Measurements from ENCODE around the gene DUS1L. TPM values are rescaled to one million over a fixed set of nuclear protein-coding genes. Genes with fewer than 3 reads are reported as not detected.

DUS1L gene
- total RNA-seq, 2 experiments from 2014 or later = 113 to 127 TPM

DNA sequence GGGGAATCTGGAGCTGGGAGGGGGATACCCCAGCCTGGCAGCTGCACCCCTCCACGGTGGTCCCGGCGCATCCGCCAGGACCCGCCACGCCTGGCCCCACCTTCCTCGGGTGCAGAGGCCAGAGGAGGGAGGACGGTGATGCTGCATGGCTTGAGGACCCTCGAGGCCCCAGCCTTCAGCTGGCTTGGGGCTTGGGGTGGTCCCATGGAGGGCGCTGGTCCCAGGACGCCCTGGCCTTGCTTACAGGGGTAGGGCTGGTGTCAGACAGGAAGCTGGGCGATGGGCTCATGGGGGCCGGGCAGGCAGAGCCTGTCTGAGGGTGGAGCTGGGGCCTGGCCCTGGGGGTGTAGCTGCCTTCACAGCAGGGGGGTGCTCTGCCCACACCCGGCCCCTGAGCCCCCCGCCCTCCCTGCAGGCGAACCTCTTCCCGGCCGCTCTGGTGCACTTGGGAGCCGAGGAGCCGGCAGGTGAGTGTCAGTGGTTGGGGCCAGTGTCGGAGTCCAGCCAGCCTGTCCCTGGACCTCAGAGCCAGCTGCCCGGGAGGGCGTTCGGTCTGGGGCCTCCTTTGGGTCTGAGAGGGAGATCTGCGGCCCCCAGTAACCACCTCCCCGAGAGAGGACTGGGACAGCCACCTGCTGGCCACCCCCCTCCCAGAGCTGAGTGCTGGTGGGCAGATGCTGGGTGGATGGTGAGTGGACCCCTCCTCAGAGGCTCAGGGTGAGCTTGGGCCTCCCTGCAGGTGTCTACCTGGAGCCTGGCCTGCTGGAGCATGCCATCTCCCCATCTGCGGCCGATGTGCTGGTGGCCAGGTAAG is 49.3 kb downstream of the DUS1L start:
- H3K4me1 Mint-ChIP-seq = peaks cover 18% of the 10 kb centered on the region
- no peak for DNase-seq
- POLR2A ChIA-PET = no interaction called here
- H3K27me3 Mint-ChIP-seq = no peaks in the 10 kb centered on the region
- H3K4me3 Mint-ChIP-seq = no peak overlapping the region
- H3K36me3 Mint-ChIP-seq (ENCODE audit: low read depth) = no peaks in the 10 kb centered on the region
- CTCF ChIA-PET = interaction anchor here (0.8 to 1.7 kb wide), 3 partner anchors 14 to 57 kb away, joined by 3 to 5 read pairs (median 4); partner anchors contain the start of gene DCXR
- H3K9me3 Mint-ChIP-seq = no peaks in the 10 kb centered on the region
- H3K27ac Mint-ChIP-seq = no peak overlapping the region

GRCh38 chr17:82015311-82015971 is 50.2 kb downstream of the DUS1L start:
- no peak for DNase-seq
- no peaks in the 10 kb centered on the region for H3K9me3 Mint-ChIP-seq
- no peaks in the 10 kb centered on the region for H3K36me3 Mint-ChIP-seq (ENCODE audit: low read depth)
- no peaks in the 10 kb centered on the region for H3K27me3 Mint-ChIP-seq
- CTCF ChIA-PET = interaction anchor here (0.8 to 1.2 kb wide), 2 partner anchors 22 to 56 kb away, joined by 3 to 4 read pairs; partner anchors contain the start of gene DCXR
- H3K4me1 Mint-ChIP-seq = peaks cover 11% of the 10 kb centered on the region
- H3K4me3 Mint-ChIP-seq = no peak overlapping the region
- POLR2A ChIA-PET = no interaction called here
- H3K27ac Mint-ChIP-seq = no peak overlapping the region

DNA sequence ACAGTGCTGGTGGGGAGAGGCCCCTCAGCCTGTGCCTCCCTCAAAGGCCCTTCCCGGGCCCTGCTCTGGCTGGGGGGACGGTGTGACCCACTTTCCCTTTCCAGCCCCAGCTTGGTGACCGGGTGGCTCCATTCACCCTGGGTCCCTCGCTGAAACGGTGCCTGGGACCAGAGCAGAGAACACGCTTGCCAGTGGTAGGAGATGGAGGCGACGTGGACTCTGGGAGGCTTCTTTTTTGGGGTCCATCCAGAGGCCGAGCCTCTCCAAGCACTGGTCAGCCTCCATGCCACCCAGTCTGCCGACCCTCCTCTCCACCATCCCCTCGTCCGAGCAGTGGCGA is 50.7 kb downstream of the DUS1L start:
- Mint-ChIP-seq H3K27me3 (no peaks in the 10 kb centered on the region), H3K36me3 (ENCODE audit: low read depth) (no peaks in the 10 kb centered on the region), H3K27ac (no peak overlapping the region), H3K4me3 (no peak overlapping the region), H3K9me3 (no peaks in the 10 kb centered on the region), H3K4me1 (peaks cover 7% of the 10 kb centered on the region)
- no peak for DNase-seq
- POLR2A ChIA-PET = no interaction called here
- CTCF ChIA-PET = interaction anchor here (1.0 kb wide), 1 partner anchor 15 kb away, joined by 4 read pairs; no protein-coding TSS in a partner anchor

DNA sequence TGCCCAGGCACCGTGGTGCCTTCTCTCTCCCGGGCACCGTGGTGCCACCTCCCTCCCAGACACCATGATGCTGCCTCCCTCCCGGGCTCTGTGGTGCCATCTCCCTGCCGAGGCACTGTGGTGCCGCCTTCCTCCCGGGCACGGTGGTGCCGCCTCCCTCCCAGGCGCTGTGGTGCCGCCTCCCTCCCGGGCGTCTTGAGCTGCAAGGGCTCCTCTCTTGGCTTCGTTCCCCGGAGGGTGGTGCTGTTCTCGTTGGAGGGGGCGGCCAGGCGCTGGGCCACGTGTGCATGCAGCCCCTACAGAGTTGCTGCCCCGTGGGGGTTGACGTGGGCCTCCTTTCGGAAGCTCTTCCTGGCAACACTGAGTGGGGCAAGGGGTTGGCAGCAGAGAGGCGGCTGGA is 51.2 kb downstream of the DUS1L start:
- no peak for DNase-seq
- Mint-ChIP-seq H3K27me3 (no peaks in the 10 kb centered on the region), H3K36me3 (ENCODE audit: low read depth) (no peaks in the 10 kb centered on the region), H3K9me3 (no peaks in the 10 kb centered on the region), H3K4me1 (peaks cover 7% of the 10 kb centered on the region), H3K27ac (no peak overlapping the region), H3K4me3 (no peak overlapping the region)
- CTCF ChIA-PET = interaction anchor here (1.0 kb wide), 1 partner anchor 16 kb away, joined by 4 read pairs; no protein-coding TSS in a partner anchor
- POLR2A ChIA-PET = no interaction called here

- Mint-ChIP-seq H3K27me3 (no peaks in the 10 kb centered on the region), H3K4me1 (peaks cover 5% of the 10 kb centered on the region), H3K9me3 (no peaks in the 10 kb centered on the region), H3K36me3 (ENCODE audit: low read depth) (no peaks in the 10 kb centered on the region), H3K4me3 (no peak overlapping the region), H3K27ac (no peak overlapping the region)
- DNase-seq = no peak
- POLR2A ChIA-PET = no interaction called here
- CTCF ChIA-PET = interaction anchor here (1.0 kb wide), 1 partner anchor 17 kb away, joined by 4 read pairs; no protein-coding TSS in a partner anchor
Observed at GRCh38 chr17:82013772-82014321, 51.8 kb downstream of the DUS1L start.

- Mint-ChIP-seq H3K27ac (no peak overlapping the region), H3K4me1 (peaks cover under 1% of the 10 kb centered on the region), H3K9me3 (no peaks in the 10 kb centered on the region), H3K27me3 (no peaks in the 10 kb centered on the region), H3K36me3 (ENCODE audit: low read depth) (no peaks in the 10 kb centered on the region), H3K4me3 (no peak overlapping the region)
- CTCF ChIA-PET = interaction anchor here (1.1 kb wide), 1 partner anchor 24 kb away, joined by 3 read pairs; the partner anchor contains the start of gene DCXR
- DNase-seq = no peak
- POLR2A ChIA-PET = no interaction called here
Observed at GRCh38 chr17:82013341-82013740, 52.3 kb downstream of the DUS1L start.

- no peaks in the 10 kb centered on the region for H3K4me1 Mint-ChIP-seq
- POLR2A ChIA-PET = no interaction called here
- CTCF ChIA-PET = interaction anchor here (1.1 kb wide), 1 partner anchor 25 kb away, joined by 3 read pairs; the partner anchor contains the start of gene DCXR
- H3K36me3 Mint-ChIP-seq (ENCODE audit: low read depth) = no peaks in the 10 kb centered on the region
- DNase-seq = no peak
- no peak overlapping the region for H3K27ac Mint-ChIP-seq
- H3K9me3 Mint-ChIP-seq = no peaks in the 10 kb centered on the region
- H3K27me3 Mint-ChIP-seq = no peaks in the 10 kb centered on the region
- H3K4me3 Mint-ChIP-seq = no peak overlapping the region
Observed at GRCh38 chr17:82012640-82013295, 52.8 kb downstream of the DUS1L start.

GRCh38 chr17:82012261-82012639 is 53.4 kb downstream of the DUS1L start:
- H3K4me1 Mint-ChIP-seq = no peaks in the 10 kb centered on the region

DNA sequence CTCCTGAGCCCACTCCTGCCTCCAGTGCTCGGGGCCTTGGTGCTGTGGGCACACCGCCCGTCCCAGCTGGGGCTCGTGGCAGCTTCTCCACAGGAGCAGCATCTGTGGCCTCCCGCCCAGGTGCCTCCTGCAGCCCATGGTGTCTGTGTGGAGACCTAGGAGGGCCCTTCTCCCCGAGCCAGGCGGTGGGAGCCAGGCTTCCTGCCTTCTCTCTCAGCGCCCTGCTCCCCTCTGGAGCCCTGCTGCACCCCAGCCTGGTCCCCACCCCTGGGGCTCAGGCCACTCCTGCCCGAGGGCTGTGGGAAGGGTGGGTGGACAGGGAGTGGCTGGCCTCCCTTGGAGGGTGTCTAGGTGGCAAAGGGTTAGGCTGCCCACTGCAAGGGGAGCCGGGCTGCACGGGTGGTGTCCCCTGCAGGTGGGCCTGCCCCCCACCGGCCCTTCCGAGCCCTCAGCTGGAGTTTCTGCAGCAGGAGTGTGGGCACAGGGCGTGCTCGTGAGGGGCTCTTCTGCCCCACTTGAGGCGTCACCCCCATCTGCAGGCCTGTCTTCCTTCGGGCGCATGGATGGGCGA is 53.9 kb downstream of the DUS1L start:
- H3K4me3 Mint-ChIP-seq = no peak overlapping the region
- POLR2A ChIA-PET = no interaction called here
- H3K36me3 Mint-ChIP-seq (ENCODE audit: low read depth) = no peaks in the 10 kb centered on the region
- no peaks in the 10 kb centered on the region for H3K9me3 Mint-ChIP-seq
- DNase-seq = no peak
- H3K27me3 Mint-ChIP-seq = no peaks in the 10 kb centered on the region
- no peak overlapping the region for H3K27ac Mint-ChIP-seq
- CTCF ChIA-PET = interaction anchor here (0.5 to 0.7 kb wide), 2 partner anchors 9 to 63 kb away, joined by 3 read pairs; no protein-coding TSS in a partner anchor
- no peaks in the 10 kb centered on the region for H3K4me1 Mint-ChIP-seq

More at GRCh38 chr17:82012261-82012639, 53.4 kb downstream of the DUS1L start:
- no peak for DNase-seq
- POLR2A ChIA-PET = no interaction called here
- no peaks in the 10 kb centered on the region for H3K27me3 Mint-ChIP-seq
- H3K4me3 Mint-ChIP-seq = no peak overlapping the region
- no peak overlapping the region for H3K27ac Mint-ChIP-seq
- CTCF ChIA-PET = interaction anchor here (1.1 kb wide), 1 partner anchor 25 kb away, joined by 3 read pairs; the partner anchor contains the start of gene DCXR
- H3K36me3 Mint-ChIP-seq (ENCODE audit: low read depth) = no peaks in the 10 kb centered on the region
- no peaks in the 10 kb centered on the region for H3K9me3 Mint-ChIP-seq

- Mint-ChIP-seq H3K27ac (no peak overlapping the region), H3K27me3 (no peaks in the 10 kb centered on the region), H3K9me3 (no peaks in the 10 kb centered on the region), H3K36me3 (ENCODE audit: low read depth) (no peaks in the 10 kb centered on the region), H3K4me1 (no peaks in the 10 kb centered on the region), H3K4me3 (no peak overlapping the region)
- ChIA-PET CTCF (interaction anchor here (0.6 to 0.7 kb wide), 3 partner anchors 10 to 84 kb away, joined by 3 to 4 read pairs (median 3); no protein-coding TSS in a partner anchor), POLR2A (no interaction called here)
- no peak for DNase-seq
Observed at GRCh38 chr17:82010575-82011525, 54.8 kb downstream of the DUS1L start.

DNA sequence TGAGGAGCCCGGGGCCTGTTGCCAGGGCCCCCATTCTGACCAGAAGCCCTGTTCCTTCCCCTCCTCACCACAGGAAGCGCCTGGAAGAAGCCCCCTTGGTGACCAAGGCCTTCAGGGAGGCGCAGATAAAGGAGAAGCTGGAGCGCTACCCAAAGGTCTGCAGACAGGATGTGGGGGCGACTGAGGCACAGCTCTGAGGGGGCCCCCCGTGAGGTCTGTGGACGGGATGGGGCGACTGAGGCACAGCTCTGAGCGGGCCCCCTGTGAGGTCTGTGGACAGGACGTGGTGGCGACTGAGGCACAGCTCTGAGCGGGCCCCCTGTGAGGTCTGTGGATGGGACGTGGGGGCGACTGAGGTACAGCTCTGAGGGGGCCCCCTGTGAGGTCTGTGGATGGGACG is 56.2 kb downstream of the DUS1L start:
- no peak for DNase-seq
- no peak overlapping the region for H3K4me3 Mint-ChIP-seq
- H3K9me3 Mint-ChIP-seq = no peaks in the 10 kb centered on the region
- no peak overlapping the region for H3K27ac Mint-ChIP-seq
- H3K36me3 Mint-ChIP-seq (ENCODE audit: low read depth) = no peaks in the 10 kb centered on the region
- H3K27me3 Mint-ChIP-seq = no peaks in the 10 kb centered on the region
- H3K4me1 Mint-ChIP-seq = no peaks in the 10 kb centered on the region
- ChIA-PET CTCF (interaction anchor here (0.7 to 1.3 kb wide), 3 partner anchors 10 to 20 kb away, joined by 3 to 5 read pairs (median 3); no protein-coding TSS in a partner anchor), POLR2A (no interaction called here)
